Measurements from ENCODE around the gene OPCML.

The OPCML gene

GRCh38 chr11:132640952-132641351, 891.3 kb downstream of the OPCML start:
- Histone ChIP-seq H3K9me2 (replicated peaks; ENCODE audit: insufficient read depth, low read length) (no peaks in the 10 kb centered on the region), H3K36me3 (replicated peaks; ENCODE audit: insufficient read depth, low read length) (no peaks in the 10 kb centered on the region), H3K4me1 (ENCODE audit: low read length) (no peaks in the 10 kb centered on the region), H3K4me2 (ENCODE audit: low read depth, low read length) (no peak overlapping the region), H3K27ac (ENCODE audit: low read length) (no peak overlapping the region), H3F3A (ENCODE audit: insufficient read depth, low read length) (no peaks in the 10 kb centered on the region), H3K4me3 (ENCODE audit: low read length) (no peak overlapping the region), H3K9me3 (replicated peaks; ENCODE audit: insufficient read depth, low read length) (no peaks in the 10 kb centered on the region), H2AFZ (ENCODE audit: low read length) (no peak overlapping the region), H3K27me3 (replicated peaks; ENCODE audit: insufficient read depth, low read length) (no peaks in the 10 kb centered on the region), H3K79me2 (ENCODE audit: low read length) (no peaks in the 10 kb centered on the region), H3K9ac (ENCODE audit: low read length) (no peak overlapping the region), H4K20me1 (ENCODE audit: insufficient read depth, low read length) (no peaks in the 10 kb centered on the region)
- TF ChIP-seq EZH2phosphoT487 (IDR thresholded peaks at IDR 0.05; ENCODE audit: low read length) (no peak), EZH2 (optimal IDR thresholded peaks at IDR 0.05; ENCODE audit: low read depth, low read length) (no peak)
- no peak for DNase-seq

DNA sequence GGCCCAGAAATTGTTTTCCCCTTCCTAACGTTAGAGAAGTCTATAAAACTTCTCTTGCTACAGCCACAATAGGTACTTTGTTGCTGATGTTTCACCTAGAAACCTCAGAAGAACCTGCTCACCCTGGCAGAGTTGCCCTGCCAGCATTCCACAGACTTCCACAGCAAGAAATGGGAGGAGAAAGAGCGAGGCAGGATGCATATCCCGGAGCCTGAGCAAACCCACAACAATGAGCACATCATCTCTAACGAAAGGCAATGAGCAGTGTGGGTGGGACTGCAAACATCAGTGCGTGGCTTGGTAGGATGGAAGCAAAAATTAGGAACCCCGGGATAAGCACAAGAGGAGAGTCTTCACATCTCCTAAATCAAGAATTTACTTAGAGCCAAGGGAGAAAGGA, 892.3 kb downstream of the OPCML start:
- no peaks in the 10 kb centered on the region for H3K79me2 ChIP-seq (ENCODE audit: low read length)
- H4K20me1 ChIP-seq (ENCODE audit: insufficient read depth, low read length), result no peaks in the 10 kb centered on the region
- no peak for TF ChIP-seq EZH2 (optimal IDR thresholded peaks at IDR 0.05; ENCODE audit: low read depth, low read length)
- TF ChIP-seq EZH2phosphoT487 (IDR thresholded peaks at IDR 0.05; ENCODE audit: low read length), result no peak
- no peak for TF ChIP-seq CTCF (IDR thresholded peaks at IDR 0.05; ENCODE audit: low read length)
- no peak overlapping the region for H3K9ac ChIP-seq (ENCODE audit: low read length)
- no peaks in the 10 kb centered on the region for H3F3A ChIP-seq (ENCODE audit: insufficient read depth, low read length)
- no peak for DNase-seq
- no peak overlapping the region for H3K4me2 ChIP-seq (ENCODE audit: low read depth, low read length)
- H2AFZ ChIP-seq (ENCODE audit: low read length), result no peak overlapping the region
- H3K4me1 ChIP-seq (ENCODE audit: low read length), result no peaks in the 10 kb centered on the region
- no peaks in the 10 kb centered on the region for H3K9me2 ChIP-seq (replicated peaks; ENCODE audit: insufficient read depth, low read length)
- H3K27ac ChIP-seq (ENCODE audit: low read length), result no peak overlapping the region
- no peaks in the 10 kb centered on the region for H3K27me3 ChIP-seq (replicated peaks; ENCODE audit: insufficient read depth, low read length)
- H3K9me3 ChIP-seq (replicated peaks; ENCODE audit: insufficient read depth, low read length), result no peaks in the 10 kb centered on the region
- H3K4me3 ChIP-seq (ENCODE audit: low read length), result no peak overlapping the region
- H3K36me3 ChIP-seq (replicated peaks; ENCODE audit: insufficient read depth, low read length), result no peaks in the 10 kb centered on the region

DNA sequence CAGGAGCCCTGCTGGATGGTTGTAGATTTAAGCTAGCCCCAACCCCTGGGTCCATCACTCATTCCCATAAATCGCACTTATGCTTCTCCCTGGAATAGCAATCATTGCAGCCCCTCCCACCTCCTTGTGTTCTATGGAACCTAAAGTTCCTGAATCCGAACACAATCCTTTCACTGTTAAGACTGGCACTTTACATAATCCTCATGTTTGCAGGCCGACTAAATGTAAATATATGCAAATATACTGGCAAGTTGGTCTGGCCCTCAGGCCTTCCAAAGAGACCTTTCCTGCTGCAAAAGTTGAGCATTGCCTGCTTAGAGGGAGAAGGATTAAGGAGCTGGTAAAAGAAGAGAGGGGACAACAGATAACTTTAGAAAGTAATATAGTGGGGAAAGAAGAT, 892.9 kb downstream of the OPCML start:
- DNase-seq, result no peak

More for the DNA sequence above, 892.9 kb downstream of the OPCML start:
- H3K4me1 ChIP-seq (ENCODE audit: low read length), result no peaks in the 10 kb centered on the region
- no peak overlapping the region for H3K9ac ChIP-seq (ENCODE audit: low read length)
- H3K4me3 ChIP-seq (ENCODE audit: low read length), result no peak overlapping the region
- H3K27me3 ChIP-seq (replicated peaks; ENCODE audit: insufficient read depth, low read length), result no peaks in the 10 kb centered on the region
- H3K9me3 ChIP-seq (replicated peaks; ENCODE audit: insufficient read depth, low read length), result no peaks in the 10 kb centered on the region
- H3F3A ChIP-seq (ENCODE audit: insufficient read depth, low read length), result no peaks in the 10 kb centered on the region
- no peaks in the 10 kb centered on the region for H4K20me1 ChIP-seq (ENCODE audit: insufficient read depth, low read length)
- no peak overlapping the region for H3K4me2 ChIP-seq (ENCODE audit: low read depth, low read length)
- H3K9me2 ChIP-seq (replicated peaks; ENCODE audit: insufficient read depth, low read length), result no peaks in the 10 kb centered on the region
- no peak overlapping the region for H2AFZ ChIP-seq (ENCODE audit: low read length)
- TF ChIP-seq CTCF (IDR thresholded peaks at IDR 0.05; ENCODE audit: low read length), result no peak
- TF ChIP-seq EZH2 (optimal IDR thresholded peaks at IDR 0.05; ENCODE audit: low read depth, low read length), result no peak
- no peak for TF ChIP-seq EZH2phosphoT487 (IDR thresholded peaks at IDR 0.05; ENCODE audit: low read length)
- no peaks in the 10 kb centered on the region for H3K36me3 ChIP-seq (replicated peaks; ENCODE audit: insufficient read depth, low read length)
- H3K27ac ChIP-seq (ENCODE audit: low read length), result no peak overlapping the region
- H3K79me2 ChIP-seq (ENCODE audit: low read length), result no peaks in the 10 kb centered on the region
